B cell (primary cell): ENCODE data around the gene CLRN1. TPM values are rescaled to one million over a fixed set of nuclear protein-coding genes. Genes with fewer than 3 reads are reported as not detected.

Experiments used
- ATAC-seq: fragments of 200-7000 bp; cut with Tn5 transposase; one replicate; pipeline ENCODE4 v1.10.0; 2021; ENCODE audit warnings: low read depth, mild to moderate bottlenecking, moderate number of reproducible peaks, moderate library complexity
- CTCF ChIA-PET: fragments of 350-600 bp; sonication (Branson Sonifier 250); formaldehyde crosslinking; loops from one replicate; lab custom pipeline; 2021; ENCODE audit warnings: antibody characterized with exemption, inconsistent platforms; lab: Charles Lee
- POLR2A ChIA-PET: fragments of 350-600 bp; sonication (Branson Sonifier 250); formaldehyde crosslinking; loops from one replicate; lab custom pipeline; 2021; ENCODE audit warnings: antibody characterized with exemption; lab: Charles Lee
- DNase-seq: peaks from one replicate; pipeline ENCODE4 v3.0.0; 2013
- H2AFZ ChIP-seq: 2 replicates; pipeline ENCODE4 v1.6.1; 2012; ENCODE audit warnings: mild to moderate bottlenecking, low read depth, low read length; ENCODE audit not compliant: insufficient read depth, poor library complexity, severe bottlenecking
- H3K27ac ChIP-seq, 2 donors: 1 replicate in 1 of 2; 2 replicates in 1 of 2; pipeline ENCODE4 v1.5.1; 2012 to 2013; ENCODE audit warnings: low read length in 2 of 2, mild to moderate bottlenecking in 2 of 2, moderate library complexity in 1 of 2
- H3K27me3 ChIP-seq, 4 experiments: fragments of 200-600 bp in 1 of 4; sonication (generic) in 1 of 4; replicated peaks in 1 of 4; 1 replicate in 2 of 4; 2 replicates in 2 of 4; pipeline versions ENCODE4 v1.6.1 to v1.7.0; 2013 to 2016; ENCODE audit warnings: low read length in 3 of 4, mild to moderate bottlenecking in 2 of 4, mixed read lengths in 1 of 4, moderate library complexity in 1 of 4; ENCODE audit not compliant: insufficient read depth in 4 of 4, control insufficient read depth in 3 of 4; ENCODE audit errors: control extremely low read depth in 1 of 4
- H3K36me3 ChIP-seq, 2 experiments: replicated peaks in 1 of 2; 1 replicate in 1 of 2; 2 replicates in 1 of 2; pipeline versions ENCODE4 v1.6.1 to v1.7.1; 2013; ENCODE audit warnings: low read length in 1 of 2; ENCODE audit not compliant: insufficient read depth in 2 of 2, control insufficient read depth in 1 of 2; ENCODE audit errors: control extremely low read depth in 1 of 2, extremely low read depth in 1 of 2
- H3K4me1 ChIP-seq, 2 donors: fragments of 200-600 bp in 1 of 2; sonication (generic) in 1 of 2; 1 replicate in 1 of 2; 2 replicates in 1 of 2; pipeline versions ENCODE4 v1.5.1 to v1.6.1; 2013 to 2017; ENCODE audit warnings: low read length in 2 of 2; ENCODE audit not compliant: control insufficient read depth in 2 of 2, insufficient read depth in 2 of 2
- H3K4me2 ChIP-seq: replicated peaks from 2 replicates; pipeline ENCODE3; 2012; ENCODE audit warnings: mild to moderate bottlenecking, low read depth, low read length; ENCODE audit not compliant: poor library complexity, severe bottlenecking
- H3K4me3 ChIP-seq, 5 experiments: fragments of 200-600 bp in 1 of 5; sonication (generic) in 1 of 5; 1 replicate in 3 of 5; 2 replicates in 2 of 5; pipeline versions ENCODE4 v1.5.1 to v1.7.0; 2011 to 2016; ENCODE audit warnings: low read length in 4 of 5, mild to moderate bottlenecking in 4 of 5, low read depth in 2 of 5, control low read depth in 1 of 5, moderate library complexity in 1 of 5; ENCODE audit not compliant: insufficient read depth in 1 of 5; ENCODE audit errors: control extremely low read depth in 1 of 5, extremely low read depth in 1 of 5
- H3K79me2 ChIP-seq: fragments of 200-600 bp; sonication (generic); one replicate; pipeline ENCODE4 v1.6.0; 2016; ENCODE audit warnings: low read length; ENCODE audit not compliant: control insufficient read depth, insufficient read depth
- H3K9ac ChIP-seq: fragments of 200-600 bp; sonication (generic); 2 replicates; pipeline ENCODE4 v1.6.1; 2017; ENCODE audit warnings: mild to moderate bottlenecking, low read length, moderate library complexity
- H3K9me3 ChIP-seq, 3 donors: one replicate each; pipeline versions ENCODE4 v1.6.1 to v1.7.1; 2013; ENCODE audit warnings: low read length in 2 of 3; ENCODE audit not compliant: control insufficient read depth in 2 of 3, insufficient read depth in 1 of 3; ENCODE audit errors: control extremely low read depth in 1 of 3
- H4K20me1 ChIP-seq: 2 replicates; pipeline ENCODE4 v1.6.0; 2012; ENCODE audit warnings: mild to moderate bottlenecking, low read length; ENCODE audit not compliant: insufficient read depth, control insufficient read depth, poor library complexity, severe bottlenecking
- H3K27ac Mint-ChIP-seq: one replicate; pipeline ENCODE4 v1.8.0; 2021; ENCODE audit warnings: mixed read lengths
- H3K27me3 Mint-ChIP-seq: one replicate; pipeline ENCODE4 v1.8.0; 2021; ENCODE audit warnings: mixed read lengths
- H3K4me1 Mint-ChIP-seq: one replicate; pipeline ENCODE4 v1.8.0; 2021; ENCODE audit warnings: mixed read lengths
- H3K4me3 Mint-ChIP-seq: one replicate; pipeline ENCODE4 v1.8.0; 2021; ENCODE audit warnings: mixed read lengths
- H3K9me3 Mint-ChIP-seq: one replicate; pipeline ENCODE4 v1.8.0; 2022; ENCODE audit warnings: mixed read lengths; ENCODE audit not compliant: insufficient read depth
- EZH2 ChIP-seq: IDR thresholded peaks from 2 replicates; pipeline ENCODE4 v1.6.1; 2012; ENCODE audit warnings: borderline replicate concordance, low read depth, mild to moderate bottlenecking, moderate library complexity, low read length; ENCODE audit not compliant: insufficient read depth, poor library complexity, severe bottlenecking
- WGBS: methylation state at CpG from one replicate; pipeline ENCODE4 v1.1.5; 2013; ENCODE audit warnings: missing lambda C conversion rate; ENCODE audit not compliant: insufficient coverage; 5-methylcytosine and 5-hydroxymethylcytosine counted together
- intact Hi-C: fragments of 100-400 bp; cut with micrococcal nuclease; formaldehyde crosslinking; loops from one replicate; pipeline ENCODE4 v1.10.0; 2022
- polyA plus RNA-seq: library from polyadenylated mRNA; depleted of rRNA; stranded (reverse); fragments of >200 nt; gene quantifications from 2 replicates; pipeline ENCODE4 v1.2.3, GENCODE V29; 2012
- total RNA-seq, 2 donors: library from RNA; stranded (reverse); fragments of 120-200 nt in 1 of 2; gene quantifications; 1 replicate in 1 of 2; 2 replicates in 1 of 2; pipeline versions ENCODE4 v1.2.3 to v1.2.4, GENCODE V29; 2013 to 2022
- TF ChIP-seq, protein P1 (sequence below): fragments of 200-600 bp; IDR thresholded peaks from one replicate; pipeline ENCODE4 v1.8.0; 2022; ENCODE audit warnings: antibody characterized with exemption, mild to moderate bottlenecking

Gene CLRN1
- total and polyA plus RNA-seq, 2 donors (not counting 1 experiment from before 2014, with no cell fraction given), result not detected

DNA sequence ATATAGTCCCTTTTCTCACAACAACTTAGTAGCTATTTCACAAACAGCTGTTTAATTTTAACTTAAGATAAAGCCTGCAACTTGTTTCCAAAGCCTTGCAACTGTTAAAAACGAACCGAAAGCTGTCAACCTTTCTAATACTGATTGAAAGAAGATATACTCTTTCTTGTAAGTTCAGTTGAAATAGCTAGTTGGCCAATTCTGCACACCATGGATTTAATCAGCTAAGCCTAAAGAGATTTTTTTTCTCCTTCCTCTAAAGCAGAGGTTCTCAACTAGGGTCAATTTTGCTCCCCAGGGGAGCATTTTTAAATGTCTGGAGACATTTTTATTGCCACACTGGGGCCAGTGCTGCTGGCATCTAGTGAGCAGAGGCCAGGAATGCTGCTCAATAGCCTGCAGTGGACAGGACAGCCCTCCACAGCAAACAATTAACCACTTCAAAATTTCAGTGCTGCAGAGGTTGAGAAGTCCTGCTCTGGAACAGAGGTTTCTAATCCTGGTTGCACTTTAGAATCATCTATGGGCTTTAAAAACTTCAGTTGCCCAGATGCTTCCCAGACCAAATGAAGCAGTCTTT, 93.4 kb downstream of the CLRN1 start:
- no peak overlapping the region for H3K9ac ChIP-seq
- H3K4me2 ChIP-seq, result no peak overlapping the region
- no peaks in the 10 kb centered on the region for H3K79me2 ChIP-seq
- H3K27me3 ChIP-seq, result no peaks in the 10 kb centered on the region
- no peak overlapping the region for H2AFZ ChIP-seq
- intact Hi-C loops, result no loop called here
- DNase-seq (no peak), ATAC-seq (no peak)
- no peak overlapping the region for H3K27ac ChIP-seq
- H3K36me3 ChIP-seq, result no peaks in the 10 kb centered on the region
- WGBS, result no CpG with 5 or more reads among the region's 2 CpGs
- ChIA-PET POLR2A (no interaction called here), CTCF (interaction anchor here (0.9 kb wide), 1 partner anchor 157 kb away, joined by 3 read pairs; no protein-coding TSS in a partner anchor)
- TF ChIP-seq, protein P1, sequence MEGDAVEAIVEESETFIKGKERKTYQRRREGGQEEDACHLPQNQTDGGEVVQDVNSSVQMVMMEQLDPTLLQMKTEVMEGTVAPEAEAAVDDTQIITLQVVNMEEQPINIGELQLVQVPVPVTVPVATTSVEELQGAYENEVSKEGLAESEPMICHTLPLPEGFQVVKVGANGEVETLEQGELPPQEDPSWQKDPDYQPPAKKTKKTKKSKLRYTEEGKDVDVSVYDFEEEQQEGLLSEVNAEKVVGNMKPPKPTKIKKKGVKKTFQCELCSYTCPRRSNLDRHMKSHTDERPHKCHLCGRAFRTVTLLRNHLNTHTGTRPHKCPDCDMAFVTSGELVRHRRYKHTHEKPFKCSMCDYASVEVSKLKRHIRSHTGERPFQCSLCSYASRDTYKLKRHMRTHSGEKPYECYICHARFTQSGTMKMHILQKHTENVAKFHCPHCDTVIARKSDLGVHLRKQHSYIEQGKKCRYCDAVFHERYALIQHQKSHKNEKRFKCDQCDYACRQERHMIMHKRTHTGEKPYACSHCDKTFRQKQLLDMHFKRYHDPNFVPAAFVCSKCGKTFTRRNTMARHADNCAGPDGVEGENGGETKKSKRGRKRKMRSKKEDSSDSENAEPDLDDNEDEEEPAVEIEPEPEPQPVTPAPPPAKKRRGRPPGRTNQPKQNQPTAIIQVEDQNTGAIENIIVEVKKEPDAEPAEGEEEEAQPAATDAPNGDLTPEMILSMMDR, result no peak
- TF ChIP-seq EZH2, result no peak
- no peaks in the 10 kb centered on the region for H3K9me3 ChIP-seq
- H3K4me3 ChIP-seq, result no peak overlapping the region
- Mint-ChIP-seq H3K9me3 (no peaks in the 10 kb centered on the region), H3K27ac (no peak overlapping the region), H3K27me3 (peaks cover 8% of the 10 kb centered on the region), H3K4me3 (no peak overlapping the region), H3K4me1 (no peaks in the 10 kb centered on the region)
- H3K4me1 ChIP-seq, result no peaks in the 10 kb centered on the region
- no peaks in the 10 kb centered on the region for H4K20me1 ChIP-seq

DNA sequence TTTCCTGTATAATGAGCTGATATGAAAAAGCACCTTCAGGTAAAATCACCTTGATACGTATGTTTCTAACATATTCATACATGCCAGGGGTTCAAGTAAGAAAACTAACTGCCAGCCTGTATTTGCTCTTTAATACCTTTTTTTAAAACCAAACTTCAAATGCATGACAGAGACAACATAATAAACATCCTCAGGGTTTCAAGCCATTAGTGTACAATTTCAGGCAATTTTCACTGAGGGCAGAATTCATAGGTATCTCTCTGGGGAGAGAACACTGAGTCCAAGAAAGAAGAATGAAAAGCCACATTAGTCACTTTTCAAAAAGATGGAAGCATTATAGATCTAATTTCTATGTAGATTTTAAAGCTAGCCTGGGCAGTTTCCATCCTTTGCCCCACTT, 94.2 kb downstream of the CLRN1 start:
- CTCF ChIA-PET, result interaction anchor here (0.9 to 1.2 kb wide), 2 partner anchors 94 to 156 kb away, joined by 3 read pairs; no protein-coding TSS in a partner anchor

More for the DNA sequence above, 94.2 kb downstream of the CLRN1 start:
- Histone ChIP-seq H4K20me1 (no peaks in the 10 kb centered on the region), H3K4me1 (no peaks in the 10 kb centered on the region), H2AFZ (no peak overlapping the region), H3K4me2 (no peak overlapping the region), H3K27me3 (no peaks in the 10 kb centered on the region), H3K4me3 (no peak overlapping the region), H3K27ac (no peak overlapping the region), H3K79me2 (no peaks in the 10 kb centered on the region), H3K9me3 (no peaks in the 10 kb centered on the region), H3K9ac (no peak overlapping the region), H3K36me3 (no peaks in the 10 kb centered on the region)
- Mint-ChIP-seq H3K9me3 (no peaks in the 10 kb centered on the region), H3K27ac (no peak overlapping the region), H3K4me3 (no peak overlapping the region), H3K27me3 (peaks cover 3% of the 10 kb centered on the region), H3K4me1 (no peaks in the 10 kb centered on the region)
- DNase-seq (no peak), ATAC-seq (no peak)
- WGBS, result no CpG with 5 or more reads among the region's 1 CpG
- intact Hi-C loops, result no loop called here
- no peak for TF ChIP-seq EZH2
- TF ChIP-seq, protein P1, result no peak
- POLR2A ChIA-PET, result no interaction called here
